Glutamatergic neuron (in vitro differentiated cells): Measurements from ENCODE around the gene MYRF. TPM values are rescaled to one million over a fixed set of nuclear protein-coding genes. Genes with fewer than 3 reads are reported as not detected.
A peak's percentile ranks its signal among the peaks of the same experiment; 100 is the strongest.

ENCODE experiments used
- DNase-seq: peaks from one replicate; pipeline ENCODE4 v3.0.0; 2022
- H3K27ac Mint-ChIP-seq: one replicate; pipeline ENCODE4 v1.8.0; 2020; ENCODE audit warnings: mild to moderate bottlenecking, mixed read lengths, inconsistent platforms; ENCODE audit not compliant: unreplicated experiment
- H3K27me3 Mint-ChIP-seq: one replicate; pipeline ENCODE4 v1.8.0; 2020; ENCODE audit warnings: mild to moderate bottlenecking, moderate library complexity, mixed read lengths, inconsistent platforms; ENCODE audit not compliant: unreplicated experiment
- H3K36me3 Mint-ChIP-seq: one replicate; pipeline ENCODE4 v1.8.0; 2020; ENCODE audit warnings: mild to moderate bottlenecking, mixed read lengths, inconsistent platforms; ENCODE audit not compliant: unreplicated experiment
- H3K4me1 Mint-ChIP-seq: one replicate; pipeline ENCODE4 v1.8.0; 2020; ENCODE audit warnings: mild to moderate bottlenecking, low read depth, mixed read lengths, inconsistent platforms; ENCODE audit not compliant: unreplicated experiment
- H3K4me3 Mint-ChIP-seq: one replicate; pipeline ENCODE4 v1.8.0; 2020; ENCODE audit warnings: mild to moderate bottlenecking, mixed read lengths, inconsistent platforms; ENCODE audit not compliant: unreplicated experiment
- H3K9me3 Mint-ChIP-seq: one replicate; pipeline ENCODE4 v1.8.0; 2020; ENCODE audit warnings: mild to moderate bottlenecking, moderate library complexity, mixed read lengths, inconsistent platforms; ENCODE audit not compliant: unreplicated experiment
- CTCF ChIP-seq: fragments of 200-600 bp; sonication (generic); IDR thresholded peaks from one replicate; pipeline ENCODE4 v1.5.0; 2021; ENCODE audit not compliant: partially characterized antibody, unreplicated experiment
- total RNA-seq: library from RNA; stranded (reverse); fragmentation: NEBNext Ultra II Directional; extraction: Animal tissue kit (Norgen Biotek cat#: 25700); gene quantifications from one replicate; pipeline ENCODE4 v1.2.1, GENCODE V29; 2021; ENCODE audit not compliant: unreplicated experiment

The MYRF gene
- total RNA-seq, 1 donor from 2014 or later: 0.29 TPM

- Mint-ChIP-seq H3K9me3 (no peaks in the 10 kb centered on the region), H3K27ac (no peak overlapping the region), H3K4me1 (peaks cover 3% of the 10 kb centered on the region), H3K4me3 (no peak overlapping the region), H3K36me3 (peaks cover 7% of the 10 kb centered on the region), H3K27me3 (no peaks in the 10 kb centered on the region)
- DNase-seq: no peak
- no peak for TF ChIP-seq CTCF
These were observed 33.5 kb downstream of the MYRF start for GRCh38 chr11:61785837-61786402.

GRCh38 chr11:61787928-61788491, 35.6 kb downstream of the MYRF start:
- Mint-ChIP-seq H3K27me3 (peaks cover 11% of the 10 kb centered on the region), H3K4me3 (no peak overlapping the region), H3K36me3 (peaks cover 7% of the 10 kb centered on the region), H3K4me1 (peaks cover 8% of the 10 kb centered on the region), H3K27ac (no peak overlapping the region), H3K9me3 (peaks cover 7% of the 10 kb centered on the region)
- TF ChIP-seq CTCF: peak; percentile 52
- peak; percentile 58 for DNase-seq

- TF ChIP-seq CTCF: no peak
- H3K27ac Mint-ChIP-seq: peak overlapping the region; percentile 100
- peaks cover 9% of the 10 kb centered on the region for H3K4me1 Mint-ChIP-seq
- H3K9me3 Mint-ChIP-seq: peaks cover 10% of the 10 kb centered on the region
- H3K36me3 Mint-ChIP-seq: no peaks in the 10 kb centered on the region
- DNase-seq: peak; percentile 77
- H3K4me3 Mint-ChIP-seq: peak overlapping the region; percentile 99
- peaks cover 13% of the 10 kb centered on the region for H3K27me3 Mint-ChIP-seq
These were observed 39.4 kb downstream of the MYRF start for GRCh38 chr11:61791737-61792309.

GRCh38 chr11:61792310-61793082, 40.1 kb downstream of the MYRF start, which contains the start of the genes FEN1 and TMEM258:
TSS of gene FEN1 (plus strand) at chr11:61792911. CDS start at chr11:61795362, 2,451 bp downstream.
TSS of gene TMEM258 (minus strand) at chr11:61792599. CDS start at chr11:61792558, 41 bp downstream.
- peak; percentile 91 for DNase-seq
- H3K4me1 Mint-ChIP-seq: peaks cover 9% of the 10 kb centered on the region
- H3K4me3 Mint-ChIP-seq: peak within 1 kb of the TSS; percentile 99
- TF ChIP-seq CTCF: no peak
- H3K27me3 Mint-ChIP-seq: peaks cover 13% of the 10 kb centered on the region
- peak within 1 kb of the TSS; percentile 100 for H3K27ac Mint-ChIP-seq
- peaks cover 10% of the 10 kb centered on the region for H3K9me3 Mint-ChIP-seq
- no peaks in the 10 kb centered on the region for H3K36me3 Mint-ChIP-seq
